HG02798 (cell line): ENCODE data around the gene NELFA.

Experiments used
- ATAC-seq: cut with Tn5 transposase; IDR thresholded peaks from one replicate; pipeline ENCODE4 v1.9.1; 2021; ENCODE audit warnings: mild to moderate bottlenecking; ENCODE audit not compliant: unreplicated experiment, poor library complexity

Gene NELFA

DNA sequence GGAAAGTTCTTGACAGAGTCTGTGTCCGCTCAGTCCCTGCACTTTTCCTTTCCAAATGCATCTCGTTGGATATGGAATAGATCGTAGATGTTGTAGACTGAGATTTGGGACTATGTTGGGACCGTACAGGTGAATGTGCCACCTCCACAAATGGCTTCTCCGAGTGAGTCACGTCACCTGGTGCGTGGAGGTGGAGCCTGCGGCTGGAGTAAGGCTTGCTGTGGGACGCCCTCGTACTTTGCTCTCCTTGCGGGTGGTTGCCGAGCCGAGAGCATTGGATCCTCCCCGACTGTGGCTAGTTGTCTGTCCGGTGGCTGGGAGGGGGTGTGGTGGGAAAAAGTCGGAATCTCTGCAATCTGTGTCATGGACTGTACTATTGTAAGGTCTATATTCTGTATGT is 60.5 kb downstream of the NELFA start:
- ATAC-seq: no peak

DNA sequence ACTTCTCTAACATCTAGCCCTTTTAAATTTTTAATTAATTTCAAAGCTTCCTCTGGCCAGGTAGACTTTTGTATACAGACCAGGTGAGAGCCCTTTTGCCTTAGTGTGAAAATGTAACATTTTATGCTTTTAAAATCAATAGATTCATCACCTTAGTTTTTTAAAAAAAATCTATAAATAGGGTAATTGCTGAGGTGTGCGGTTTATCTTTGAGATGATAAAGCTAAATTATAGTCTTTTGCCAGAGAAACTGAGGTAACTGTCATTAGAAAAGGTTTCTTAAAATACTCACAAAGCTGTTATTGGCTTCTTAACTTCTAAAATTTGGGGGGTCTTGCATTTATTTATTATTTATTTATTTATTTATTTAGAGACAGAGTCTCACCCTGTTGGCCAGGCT is 62.9 kb downstream of the NELFA start:
- ATAC-seq: no peak

DNA sequence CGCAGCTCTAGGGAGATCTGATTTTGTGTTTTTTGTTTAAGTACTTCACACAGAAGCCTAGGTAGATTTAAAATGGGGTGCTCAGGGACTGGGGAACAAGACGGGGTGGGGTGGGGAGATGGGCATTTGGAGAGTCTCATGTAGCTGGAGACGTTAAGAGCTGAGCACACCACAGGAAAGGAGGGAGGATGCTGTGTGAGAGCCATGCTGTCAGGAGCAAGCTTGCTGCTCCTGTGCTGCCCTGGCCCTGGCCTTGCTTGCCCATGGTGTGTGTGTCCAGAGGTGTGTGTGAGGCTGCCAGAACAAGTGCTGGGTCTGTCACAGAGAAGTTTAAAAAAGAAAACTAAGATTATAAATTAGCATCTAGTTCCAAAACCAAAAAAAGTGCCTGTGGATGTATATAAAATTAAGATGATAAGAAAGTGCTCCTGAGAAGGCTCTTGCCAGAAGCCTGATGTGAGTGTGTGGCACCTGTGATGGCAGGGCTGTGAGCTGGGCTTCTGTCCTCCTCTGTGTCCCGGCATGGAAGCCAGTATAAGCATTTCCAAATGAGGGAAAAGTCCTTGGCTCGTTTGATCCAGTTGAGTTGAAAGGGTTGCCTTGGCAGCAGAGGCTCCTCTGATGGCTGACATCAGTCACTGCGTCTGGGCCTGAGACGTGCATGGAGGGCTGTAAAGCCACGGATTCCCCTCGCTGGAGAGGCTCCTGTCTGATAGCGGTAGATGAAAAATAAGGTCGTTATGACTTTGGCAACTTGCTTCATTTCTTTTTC is 63.5 kb downstream of the NELFA start:
- ATAC-seq: no peak

DNA sequence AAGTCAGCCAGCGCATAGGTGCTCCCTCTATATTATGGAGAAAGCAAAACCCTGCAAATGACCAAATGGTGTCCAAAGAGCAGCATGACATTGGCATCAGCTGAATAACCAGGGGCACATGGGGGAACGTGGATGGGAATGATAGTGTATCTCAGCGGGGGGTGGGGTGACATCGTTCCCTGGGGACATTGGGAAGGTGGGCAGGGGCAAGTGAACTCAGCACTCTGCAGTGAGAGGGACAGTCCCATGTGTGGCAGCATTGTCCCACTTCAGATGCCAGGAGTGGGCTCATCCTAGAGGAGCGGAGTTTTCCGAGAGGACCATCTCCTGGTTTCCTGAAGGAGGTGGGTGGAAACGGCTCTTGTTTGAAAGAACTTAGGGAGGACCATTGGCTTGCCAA is 64.8 kb downstream of the NELFA start:
- no peak for ATAC-seq

- no peak for ATAC-seq
Measured at GRCh38 chr4:1940566-1940965, 68.2 kb downstream of the NELFA start.

DNA sequence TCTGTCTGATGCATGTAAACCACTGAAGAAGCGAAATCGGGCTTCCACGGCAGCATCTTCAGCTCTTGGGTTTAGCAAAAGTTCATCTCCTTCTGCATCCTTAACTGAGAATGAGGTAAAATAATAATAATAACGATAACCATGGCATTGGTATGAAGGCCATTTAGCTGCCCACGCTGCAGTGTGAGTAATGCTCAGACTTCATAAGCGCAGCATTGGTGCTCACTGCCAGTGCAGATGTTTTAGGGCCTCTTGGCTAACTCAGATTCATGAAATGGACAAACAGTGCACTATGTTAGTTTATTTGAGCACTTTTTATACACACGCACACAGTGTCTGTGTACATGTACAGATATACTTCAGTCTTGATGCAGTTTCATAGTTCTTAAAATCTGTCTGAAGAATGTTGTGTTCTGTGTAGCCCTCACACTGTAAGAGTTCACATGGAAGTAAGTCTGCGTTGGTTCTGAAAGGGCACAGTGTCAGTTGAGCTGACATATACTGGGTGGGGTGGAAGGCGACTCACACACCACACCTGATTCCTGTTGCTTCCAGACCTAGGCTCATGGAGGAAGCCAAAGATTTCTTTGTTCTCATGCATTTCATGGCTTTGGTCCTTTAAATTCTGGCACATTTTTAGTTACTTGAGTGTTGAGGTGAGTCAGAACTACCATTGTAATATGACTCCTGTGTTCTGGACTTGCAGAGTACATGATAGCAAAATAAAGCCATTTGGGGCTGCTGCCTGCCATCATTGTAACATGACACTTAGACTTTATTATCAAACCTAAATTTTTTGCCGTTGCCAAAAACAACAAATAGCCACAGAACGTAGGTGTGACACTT is 68.9 kb downstream of the NELFA start:
- ATAC-seq: no peak

GRCh38 chr4:1938027-1938426 is 70.7 kb downstream of the NELFA start:
- no peak for ATAC-seq

DNA sequence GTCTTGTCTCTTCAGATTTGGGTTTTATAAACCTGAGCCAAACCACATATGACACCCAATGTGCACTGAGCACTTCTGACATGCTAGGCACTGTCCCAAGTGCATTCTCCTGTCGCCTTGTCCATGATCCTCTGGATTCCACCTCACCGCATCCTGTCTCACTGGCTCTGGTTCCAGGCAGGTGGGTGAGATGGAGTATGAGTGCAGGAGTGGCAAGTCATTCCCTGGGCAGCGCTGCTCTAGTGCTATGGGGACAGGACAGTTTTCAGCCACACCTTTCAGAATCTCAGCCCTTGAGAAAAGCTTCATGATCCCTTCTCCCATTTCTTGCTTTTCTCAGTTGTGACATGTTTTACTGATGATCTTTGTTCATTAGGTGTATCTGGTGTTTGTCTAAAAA is 71.2 kb downstream of the NELFA start:
- ATAC-seq: no peak

DNA sequence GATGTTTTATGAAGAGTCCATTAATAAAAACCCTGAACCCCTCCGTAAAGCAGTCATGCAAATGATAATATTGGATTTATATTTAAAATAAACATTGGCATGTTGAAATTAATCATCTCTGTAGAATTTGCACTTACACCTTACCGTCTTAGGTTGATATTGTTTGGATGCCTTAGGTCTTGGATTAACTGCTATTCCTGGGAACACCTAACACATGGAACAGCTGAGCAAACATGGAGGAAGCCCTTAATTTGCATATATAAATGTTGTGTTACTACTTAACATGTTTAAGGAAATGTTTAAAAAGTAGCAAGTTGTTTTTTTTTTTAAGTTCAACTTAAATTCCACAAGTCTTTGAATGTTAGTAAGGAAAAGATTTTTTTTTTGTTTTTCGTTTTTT is 75.1 kb downstream of the NELFA start:
- ATAC-seq: no peak

GRCh38 chr4:1932736-1933135 is 76.0 kb downstream of the NELFA start:
- no peak for ATAC-seq
